Epidermal melanocyte (primary cell): ENCODE results near the gene KCNAB1.

Source experiments
- DNase-seq: peaks from one replicate; pipeline ENCODE4 v3.0.0; 2011; ENCODE audit warnings: low spot score; ENCODE audit not compliant: insufficient read length

The KCNAB1 gene

GRCh38 chr3:156360963-156361362, 240.6 kb downstream of the KCNAB1 start:
- no peak for DNase-seq

- no peak for DNase-seq
These were observed 246.2 kb downstream of the KCNAB1 start for GRCh38 chr3:156366559-156366958.

GRCh38 chr3:156368189-156368588, 247.8 kb downstream of the KCNAB1 start:
- DNase-seq: no peak

GRCh38 chr3:156371701-156372100, 251.3 kb downstream of the KCNAB1 start:
- no peak for DNase-seq

GRCh38 chr3:156373095-156373494, 252.7 kb downstream of the KCNAB1 start:
- DNase-seq: no peak

- DNase-seq: no peak
These were observed 253.3 kb downstream of the KCNAB1 start for GRCh38 chr3:156373654-156374053.

- no peak for DNase-seq
These were observed 255.8 kb downstream of the KCNAB1 start for GRCh38 chr3:156376199-156376598.

- no peak for DNase-seq
These were observed 256.9 kb downstream of the KCNAB1 start for GRCh38 chr3:156377266-156377665.

GRCh38 chr3:156377718-156378117, 257.3 kb downstream of the KCNAB1 start:
- no peak for DNase-seq

GRCh38 chr3:156378871-156379270, 258.5 kb downstream of the KCNAB1 start:
- DNase-seq: no peak

GRCh38 chr3:156379327-156379726, 258.9 kb downstream of the KCNAB1 start:
- DNase-seq: no peak

GRCh38 chr3:156381253-156381652, 260.9 kb downstream of the KCNAB1 start:
- DNase-seq: no peak

GRCh38 chr3:156382458-156383346, 262.3 kb downstream of the KCNAB1 start:
- DNase-seq: no peak

- DNase-seq: no peak
These were observed 263.2 kb downstream of the KCNAB1 start for GRCh38 chr3:156383441-156384025.

GRCh38 chr3:156388497-156389448, 268.4 kb downstream of the KCNAB1 start:
- DNase-seq: peak; percentile 59

- DNase-seq: no peak
These were observed 269.1 kb downstream of the KCNAB1 start for GRCh38 chr3:156389449-156389950.

GRCh38 chr3:156390846-156391245, 270.5 kb downstream of the KCNAB1 start:
- DNase-seq: no peak

- no peak for DNase-seq
These were observed 275.8 kb downstream of the KCNAB1 start for GRCh38 chr3:156395961-156396710.

- DNase-seq: no peak
These were observed 276.5 kb downstream of the KCNAB1 start for GRCh38 chr3:156396851-156397250.

- DNase-seq: no peak
These were observed 277.2 kb downstream of the KCNAB1 start for GRCh38 chr3:156397534-156397933.

- DNase-seq: no peak
These were observed 279.7 kb downstream of the KCNAB1 start for GRCh38 chr3:156400062-156400461.
